Body of pancreas (tissue), 4 donors: ENCODE measurements around the gene ELP1. TPM values are rescaled to one million over a fixed set of nuclear protein-coding genes. Genes with fewer than 3 reads are reported as not detected.

Experiments used
- ATAC-seq: fragments of 150-250 bp; one replicate; pipeline ENCODE4 v1.9.1; 2016
- DNase-seq, 4 donors: peaks; one replicate each; pipeline ENCODE4 v3.0.0-alpha.2; 2019
- H3K27ac ChIP-seq, 4 donors: fragments of 200-600 bp; sonication (generic); 1 replicate in 3 of 4; 2 replicates in 1 of 4; pipeline versions ENCODE4 v1.5.1 to v1.6.1; 2016 to 2019; ENCODE audit warnings: mild to moderate bottlenecking in 1 of 4, mixed read lengths in 1 of 4, moderate library complexity in 1 of 4
- H3K27me3 ChIP-seq, 2 donors: fragments of 200-600 bp; sonication (generic); one replicate each; pipeline ENCODE4 v1.6.0; 2016; ENCODE audit warnings: mild to moderate bottlenecking in 1 of 2
- H3K36me3 ChIP-seq, 2 donors: fragments of 200-600 bp; sonication (generic); replicated peaks in 1 of 2; 2 replicates each; pipeline ENCODE4 v1.5.1; 2016; ENCODE audit warnings: low read depth in 2 of 2; ENCODE audit not compliant: insufficient read depth in 1 of 2
- H3K4me1 ChIP-seq: fragments of 200-600 bp; sonication (generic); one replicate; pipeline ENCODE4 v1.6.0; 2016
- H3K4me3 ChIP-seq, 2 donors: fragments of 200-600 bp; sonication (generic); 1 replicate in 1 of 2; 2 replicates in 1 of 2; pipeline ENCODE4 v1.5.1; 2016 to 2019
- H3K9me3 ChIP-seq, 3 donors: fragments of 200-600 bp; sonication (generic); 1 replicate in 2 of 3; 2 replicates in 1 of 3; pipeline ENCODE4 v1.5.1; 2016
- CTCF ChIP-seq, 7 experiments: fragments of 450-650 bp in 4 of 7; fragments of 200-600 bp in 3 of 7; sonication (generic) in 3 of 7; IDR thresholded peaks; one replicate each; pipeline ENCODE4 v1.5.1; 2016 to 2019; ENCODE audit warnings: antibody characterized with exemption in 7 of 7
- POLR2A ChIP-seq, 3 donors: fragments of 450-650 bp; IDR thresholded peaks; one replicate each; pipeline ENCODE4 v1.6.1; 2016; ENCODE audit warnings: antibody characterized with exemption in 3 of 3, mild to moderate bottlenecking in 2 of 3
- WGBS, 2 donors: methylation state at CpG; one replicate each; pipeline ENCODE4 v1.1.5; 2017; 5-methylcytosine and 5-hydroxymethylcytosine counted together
- intact Hi-C: fragments of 100-400 bp; cut with DNase I; formaldehyde crosslinking; loops from one replicate; pipeline ENCODE4 v1.15.1; 2023
- total RNA-seq, 2 donors: library from RNA; depleted of rRNA; stranded (reverse); fragments of >200 nt; gene quantifications; one replicate each; pipeline ENCODE4 v1.1.0, GENCODE V29; 2016

Gene ELP1
- total RNA-seq, 2 donors from 2014 or later, result 14.5 to 18.2 TPM

- Histone ChIP-seq H3K27me3 (no peaks in the 10 kb centered on the region), H3K9me3 (no peaks in the 10 kb centered on the region), H3K36me3 (peaks cover 5 to 19% of the 10 kb centered on the region in 2 donors), H3K4me3 (no peak overlapping the region), H3K27ac (no peak overlapping the region), H3K4me1 (no peaks in the 10 kb centered on the region)
- WGBS, 2 donors, result 84 to 91% methylated on average over 2 to 5 of the region's 5 CpGs
- intact Hi-C loops, result no loop called here
- ATAC-seq, result no peak
- TF ChIP-seq POLR2A (IDR thresholded peaks at IDR 0.05), result no peak
- no peak for TF ChIP-seq CTCF (IDR thresholded peaks at IDR 0.05)
- DNase-seq, result no peak
Measured at GRCh38 chr9:108913391-108913790, 20.5 kb downstream of the ELP1 start.

- H3K4me1 ChIP-seq, result no peaks in the 10 kb centered on the region
- peaks cover 5 to 25% of the 10 kb centered on the region in 2 donors for H3K36me3 ChIP-seq
- H3K27ac ChIP-seq, result no peak overlapping the region
- H3K9me3 ChIP-seq, result no peaks in the 10 kb centered on the region
- no peak overlapping the region for H3K4me3 ChIP-seq
- DNase-seq (no peak), ATAC-seq (no peak)
- no peaks in the 10 kb centered on the region for H3K27me3 ChIP-seq
- intact Hi-C loops, result no loop called here
- 34 to 56% methylated on average over 1 of the region's 1 CpG for WGBS, 2 donors
- no peak for TF ChIP-seq POLR2A (IDR thresholded peaks at IDR 0.05)
- no peak for TF ChIP-seq CTCF (IDR thresholded peaks at IDR 0.05)
Measured at GRCh38 chr9:108911820-108912219, 22.1 kb downstream of the ELP1 start.

GRCh38 chr9:108910914-108911313 lies 23.0 kb downstream of the ELP1 start:
- Histone ChIP-seq H3K4me1 (no peaks in the 10 kb centered on the region), H3K27ac (no peak overlapping the region), H3K36me3 (peaks cover 10 to 29% of the 10 kb centered on the region in 2 donors), H3K4me3 (no peak overlapping the region), H3K9me3 (no peaks in the 10 kb centered on the region), H3K27me3 (no peaks in the 10 kb centered on the region)
- TF ChIP-seq CTCF (IDR thresholded peaks at IDR 0.05) (no peak), POLR2A (IDR thresholded peaks at IDR 0.05) (no peak)
- no peak for DNase-seq
- no peak for ATAC-seq
- intact Hi-C loops, result no loop called here
- 83 to 93% methylated on average over 2 of the region's 2 CpGs for WGBS, 2 donors

- Histone ChIP-seq H3K27ac (no peak overlapping the region), H3K9me3 (no peaks in the 10 kb centered on the region), H3K4me1 (no peaks in the 10 kb centered on the region), H3K4me3 (no peak overlapping the region), H3K36me3 (peaks cover 10 to 29% of the 10 kb centered on the region in 2 donors), H3K27me3 (no peaks in the 10 kb centered on the region)
- ATAC-seq (no peak), DNase-seq (no peak)
- intact Hi-C loops, result no loop called here
- TF ChIP-seq POLR2A (IDR thresholded peaks at IDR 0.05) (no peak), CTCF (IDR thresholded peaks at IDR 0.05) (no peak)
Measured at GRCh38 chr9:108910402-108910801, 23.5 kb downstream of the ELP1 start.

GRCh38 chr9:108905494-108905893 lies 28.4 kb downstream of the ELP1 start:
- no peaks in the 10 kb centered on the region for H3K4me1 ChIP-seq
- intact Hi-C loops, result no loop called here
- no peaks in the 10 kb centered on the region for H3K27me3 ChIP-seq
- WGBS, 2 donors, result 43 to 53% methylated on average over 2 of the region's 2 CpGs
- no peak overlapping the region for H3K4me3 ChIP-seq
- ATAC-seq, result no peak
- no peaks in the 10 kb centered on the region for H3K9me3 ChIP-seq
- TF ChIP-seq CTCF (IDR thresholded peaks at IDR 0.05) (no peak), POLR2A (IDR thresholded peaks at IDR 0.05) (no peak)
- no peak overlapping the region for H3K27ac ChIP-seq
- peaks cover 5 to 24% of the 10 kb centered on the region in 2 donors for H3K36me3 ChIP-seq
- DNase-seq, result no peak
